Stimulated activated CD4-positive, alpha-beta T cell treated with anti-CD3 and anti-CD28 coated beads, Interleukin-15, amount 100 ng/mL, for 1 hour (primary cell): ENCODE measurements around the gene CATSPER4.

Experiments
- DNase-seq, 2 donors: peaks; one replicate each; pipeline ENCODE4 v3.0.0-alpha.2; 2020; ENCODE audit warnings: low read depth in 1 of 2, low spot score in 1 of 2

Gene CATSPER4

GRCh38 chr1:26190373-26190987 lies at the start of gene CATSPER4:
TSS of gene CATSPER4 (plus strand) at chr1:26190602. CDS start at chr1:26190628, 26 bp downstream.
- DNase-seq = no peak

GRCh38 chr1:26142159-26142558 lies 48.2 kb upstream of the CATSPER4 start:
- DNase-seq = no peak

GRCh38 chr1:26145041-26145959 lies 45.1 kb upstream of the CATSPER4 start:
- DNase-seq = peak; percentile 46

GRCh38 chr1:26145960-26146294 lies 44.5 kb upstream of the CATSPER4 start:
- DNase-seq = no peak

GRCh38 chr1:26148887-26149286 lies 41.5 kb upstream of the CATSPER4 start:
- no peak for DNase-seq

- DNase-seq = no peak
Measured at GRCh38 chr1:26153966-26154532, 36.4 kb upstream of the CATSPER4 start.

GRCh38 chr1:26154750-26155149 lies 35.7 kb upstream of the CATSPER4 start:
- DNase-seq = no peak

- DNase-seq = no peak
Measured at GRCh38 chr1:26155370-26156284, 34.8 kb upstream of the CATSPER4 start.

- no peak for DNase-seq
Measured at GRCh38 chr1:26156285-26157038, 33.9 kb upstream of the CATSPER4 start.

GRCh38 chr1:26158271-26158907 lies 32.0 kb upstream of the CATSPER4 start:
- DNase-seq = no peak

GRCh38 chr1:26158908-26159742 lies 31.3 kb upstream of the CATSPER4 start, which contains the start of gene FAM110D:
TSS of gene FAM110D (plus strand) at chr1:26159079. CDS start at chr1:26161292, 2,213 bp downstream.
- no peak for DNase-seq

GRCh38 chr1:26159743-26160039 lies 30.7 kb upstream of the CATSPER4 start:
- no peak for DNase-seq

- no peak for DNase-seq
Measured at GRCh38 chr1:26160527-26161414, 29.6 kb upstream of the CATSPER4 start.

GRCh38 chr1:26161415-26162219 lies 28.8 kb upstream of the CATSPER4 start:
- DNase-seq = peak in 1 of 2 donors; percentile 34

GRCh38 chr1:26162220-26162709 lies 28.1 kb upstream of the CATSPER4 start:
- no peak for DNase-seq

GRCh38 chr1:26163684-26164035 lies 26.7 kb upstream of the CATSPER4 start:
- DNase-seq = no peak
